HUDEP-2 (cell line): ENCODE measurements around the gene EGR4.

ENCODE experiments used
- DNase-seq, 76 experiments: peaks; one replicate each; lab custom pipeline; 2025; ENCODE audit not compliant: unreplicated experiment in 76 of 76; lab: John Stamatoyannopoulos, UW

EGR4 gene

DNA sequence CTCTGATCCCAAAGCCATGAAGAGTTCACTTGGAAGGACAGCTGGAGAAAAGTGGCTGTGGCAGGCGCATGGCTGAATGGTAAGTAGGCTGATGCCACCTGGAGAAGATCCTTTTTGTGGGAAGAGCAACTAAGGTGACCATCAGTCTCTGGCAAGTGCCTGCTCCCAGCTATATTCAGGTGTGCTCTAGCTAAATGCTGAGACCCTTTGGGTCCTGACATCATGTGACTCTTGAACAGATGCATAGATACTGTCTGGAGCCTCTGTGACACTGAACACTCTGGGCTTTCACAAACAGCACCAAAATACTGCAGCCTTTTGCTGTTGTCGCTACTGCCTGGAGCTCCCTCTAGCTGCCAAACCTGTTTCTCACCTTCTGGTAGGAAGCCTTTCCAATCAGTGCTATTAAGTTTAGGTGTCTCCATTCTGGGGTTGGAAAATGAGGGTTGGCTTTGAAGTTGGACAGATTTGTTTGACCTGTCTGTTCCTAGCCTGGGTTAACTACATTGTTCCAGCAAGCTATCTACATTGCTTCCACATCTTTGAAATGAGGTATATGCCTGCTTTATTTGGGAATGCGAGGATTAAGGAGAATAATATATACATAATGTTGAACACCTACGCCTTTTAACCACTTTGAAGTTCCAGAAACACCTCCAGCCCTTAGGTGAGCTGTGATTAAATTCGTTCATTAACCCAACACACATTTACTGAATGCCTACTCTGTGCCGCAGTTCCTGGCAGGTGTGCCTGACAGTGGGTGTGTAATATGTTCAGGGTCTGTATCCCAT, 3.1 kb downstream of the EGR4 start:
- DNase-seq: peak in 19 of 76 experiments; percentile 2 to 49 (median 19)

DNA sequence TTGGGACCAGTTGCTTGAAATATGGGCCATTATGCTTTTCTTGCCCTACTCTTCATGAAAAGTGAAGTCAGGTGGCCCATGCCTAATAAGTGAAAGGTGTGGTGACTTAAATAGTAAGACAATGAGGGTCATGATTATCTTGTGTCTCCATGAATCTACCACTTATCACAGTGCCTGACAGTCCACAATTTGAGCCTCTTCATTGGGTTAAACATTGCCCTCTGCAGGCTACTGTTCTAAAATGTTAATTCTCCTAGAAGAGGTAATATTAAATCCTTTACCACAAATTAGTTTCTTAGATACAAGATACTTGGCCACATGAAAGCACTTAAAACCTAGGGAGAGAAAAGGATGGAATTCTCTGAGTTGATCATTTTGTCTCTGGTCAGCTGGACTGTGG, 4.0 kb downstream of the EGR4 start:
- peak in 1 of 76 experiments; percentile 9 for DNase-seq

DNA sequence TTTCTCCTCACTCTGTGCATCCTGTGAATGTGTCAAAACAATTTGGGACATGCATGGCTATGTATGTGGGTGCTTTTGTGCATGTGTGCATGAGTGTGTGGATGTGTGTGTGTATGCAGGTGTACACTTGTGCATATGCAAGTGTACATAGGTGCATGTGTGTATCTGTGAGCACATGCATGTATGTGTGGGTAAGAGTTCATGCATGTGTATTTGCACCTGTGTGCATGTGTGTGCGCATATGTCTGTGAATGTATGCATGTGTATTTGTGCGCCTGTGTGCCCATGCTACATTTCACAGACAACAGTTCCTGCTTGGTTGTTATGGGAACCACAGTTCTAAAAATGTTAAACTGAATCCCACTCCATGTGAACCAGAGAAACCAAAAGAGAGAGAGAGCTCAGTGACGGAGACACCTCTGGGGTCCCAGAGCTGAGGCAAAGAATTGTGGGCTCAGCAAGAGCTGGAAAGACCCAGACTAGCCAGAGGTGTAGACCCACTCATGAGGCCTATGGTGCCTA, 7.2 kb downstream of the EGR4 start:
- DNase-seq: no peak

DNA sequence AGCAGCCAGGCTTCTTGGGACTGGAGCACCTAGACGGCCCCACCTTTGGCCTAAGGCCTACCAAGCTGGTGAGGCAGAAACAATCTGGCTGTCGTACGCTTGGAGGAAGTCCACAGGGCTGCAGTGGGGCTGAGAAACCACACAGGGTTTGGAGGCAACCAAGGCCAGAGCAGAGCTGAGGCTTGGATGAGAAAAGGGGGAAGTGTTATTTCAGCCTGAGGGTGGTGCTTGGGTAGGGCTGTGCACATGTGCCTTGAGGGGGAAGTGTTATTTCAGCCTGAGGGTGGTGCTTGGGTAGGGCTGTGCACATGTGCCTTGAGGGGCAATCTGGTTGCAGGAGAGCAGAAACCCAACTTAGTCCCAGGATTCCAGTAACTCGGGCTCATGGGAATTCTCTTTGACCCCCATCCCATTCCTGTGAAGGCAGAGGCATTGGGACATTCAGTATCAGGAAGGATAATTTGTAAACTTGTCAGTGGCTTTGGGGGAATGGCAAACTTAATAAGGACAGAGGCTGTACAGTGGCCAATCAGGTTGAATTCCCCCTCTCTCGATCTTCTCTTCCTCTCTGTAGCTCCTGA, 8.1 kb downstream of the EGR4 start:
- DNase-seq: peak in 11 of 76 experiments; percentile 8 to 50 (median 21)

DNA sequence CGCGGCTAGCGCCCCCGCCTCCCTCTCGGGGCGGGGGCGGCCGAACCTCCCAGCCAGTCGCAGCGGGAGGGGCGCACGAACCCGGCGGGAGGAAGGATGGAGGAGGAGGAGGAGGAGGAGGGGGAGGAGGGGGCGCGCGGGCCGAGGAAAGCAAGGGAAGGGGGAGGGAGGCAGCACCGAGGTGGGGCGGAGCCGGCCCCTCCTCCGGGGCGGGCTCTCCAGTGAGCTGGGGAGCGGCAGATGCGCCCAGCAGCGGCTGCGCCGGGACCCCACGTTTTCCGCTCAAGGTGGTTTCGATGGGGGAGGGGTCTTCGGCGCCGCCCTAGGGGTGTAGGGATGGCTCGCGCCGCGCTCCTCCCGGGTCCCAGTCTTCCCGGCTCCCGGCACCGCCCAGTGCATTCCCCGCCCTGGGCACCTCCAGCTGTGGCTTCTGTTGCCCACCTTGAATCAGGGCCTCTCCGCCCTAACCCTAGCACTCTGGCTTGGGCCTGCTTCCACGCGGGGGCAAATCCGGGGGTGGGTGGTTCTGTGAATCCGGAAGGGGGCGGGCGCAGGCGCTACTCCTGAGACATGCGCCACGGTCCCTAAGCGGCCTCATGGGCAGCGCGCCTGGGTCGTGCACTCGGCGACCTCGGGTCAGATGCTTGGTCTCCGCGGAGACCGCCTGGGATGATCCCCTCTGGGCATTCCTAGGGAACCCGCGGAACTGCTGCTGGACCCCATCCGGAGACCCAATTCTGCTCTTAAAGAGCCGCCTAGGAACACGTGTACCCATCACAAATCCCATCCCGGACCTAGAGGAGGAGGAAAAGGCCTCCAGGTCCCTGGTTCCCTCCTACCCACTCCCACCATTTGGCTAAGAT, 8.8 kb downstream of the EGR4 start, which contains the start of gene FBXO41:
TSS of gene FBXO41 (minus strand) at position 183 of the 863 bp plus-strand sequence. CDS start 14,848 bp downstream, outside the sequence.
- peak in 9 of 76 experiments; percentile 3 to 39 (median 20) for DNase-seq

DNA sequence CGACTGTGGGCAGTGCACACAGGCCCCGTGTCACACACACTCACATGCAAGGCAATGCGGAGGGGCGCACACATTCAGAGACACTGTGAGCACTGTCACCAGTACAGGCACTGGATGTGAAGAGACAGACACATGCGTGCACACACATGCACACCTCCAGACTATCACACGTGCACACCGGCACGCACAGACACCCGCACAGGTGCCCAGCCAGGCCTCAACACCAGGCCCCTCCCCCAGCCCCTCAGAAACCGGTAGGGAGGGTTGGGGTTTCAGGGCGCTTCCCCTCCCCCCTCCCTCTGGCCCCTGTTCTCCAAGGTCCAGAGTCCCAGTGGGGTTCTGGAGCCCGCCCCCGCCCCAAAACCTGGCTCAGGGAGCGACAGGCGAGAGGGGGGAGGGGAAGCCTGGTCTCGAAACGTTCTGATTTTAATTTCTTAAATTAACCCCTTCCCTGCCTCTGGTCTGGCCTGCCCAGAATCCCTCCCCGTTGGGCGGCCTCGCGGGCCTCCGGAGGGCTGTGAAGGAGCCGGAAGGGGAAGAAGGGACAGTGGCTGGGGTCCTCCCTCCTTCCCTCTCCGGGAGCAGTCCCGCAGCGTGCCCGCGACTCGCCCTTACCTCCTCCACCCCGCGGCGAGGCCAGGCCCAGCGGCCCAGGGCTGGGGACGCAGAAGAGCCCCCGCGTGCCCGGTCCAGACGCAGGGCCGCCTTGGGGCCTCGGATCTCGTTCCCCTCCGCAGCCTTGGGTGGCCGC, 9.6 kb downstream of the EGR4 start:
- no peak for DNase-seq

DNA sequence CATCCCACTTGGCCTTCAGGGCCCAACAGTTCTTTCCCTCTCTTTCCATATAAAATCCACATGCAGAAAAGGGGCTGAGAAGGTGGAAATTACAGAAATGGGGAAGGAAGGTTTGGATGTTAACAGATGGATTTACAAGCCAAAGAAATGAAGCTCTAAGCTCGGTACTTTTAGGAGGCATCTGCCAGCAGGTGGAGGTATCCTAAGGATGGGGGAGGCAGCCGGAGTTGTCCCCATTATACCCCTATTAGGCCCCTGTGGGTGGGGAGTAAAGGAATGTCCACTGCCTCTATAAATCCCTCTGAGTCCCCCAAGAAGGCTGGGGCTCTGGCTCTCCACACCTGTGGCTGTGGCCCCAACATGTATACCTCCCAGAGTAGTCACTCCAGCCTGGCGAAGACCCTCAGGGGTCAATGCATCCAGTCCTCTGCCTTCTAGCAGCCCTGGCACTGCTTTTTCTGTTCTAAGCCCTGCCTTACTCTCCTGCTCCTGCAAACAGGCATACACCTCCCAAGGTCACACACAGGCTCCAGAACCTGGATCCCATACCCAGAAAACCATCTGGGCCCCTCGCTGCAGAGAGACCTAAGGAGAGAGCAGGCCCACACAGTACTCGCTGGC, 10.3 kb downstream of the EGR4 start:
- DNase-seq: no peak

DNA sequence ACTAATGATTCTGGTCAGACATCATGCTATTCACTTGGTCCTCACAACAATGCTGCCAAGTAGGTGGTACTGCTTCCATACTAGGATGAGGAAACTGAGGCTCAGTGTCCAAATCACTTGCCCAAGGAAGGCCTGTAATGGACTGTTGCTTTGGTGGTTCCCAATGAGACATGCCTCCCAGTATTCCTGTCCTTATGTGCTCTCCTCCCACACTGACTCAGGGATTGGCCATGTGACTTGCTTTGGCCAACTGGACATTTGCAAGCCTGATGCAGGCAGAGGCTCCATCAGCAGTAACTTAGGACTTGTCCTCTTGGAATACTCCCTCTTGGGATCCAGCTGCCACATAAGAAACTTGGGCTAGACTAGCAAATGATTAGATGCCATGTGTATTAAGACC, 12.1 kb downstream of the EGR4 start:
- DNase-seq: no peak

DNA sequence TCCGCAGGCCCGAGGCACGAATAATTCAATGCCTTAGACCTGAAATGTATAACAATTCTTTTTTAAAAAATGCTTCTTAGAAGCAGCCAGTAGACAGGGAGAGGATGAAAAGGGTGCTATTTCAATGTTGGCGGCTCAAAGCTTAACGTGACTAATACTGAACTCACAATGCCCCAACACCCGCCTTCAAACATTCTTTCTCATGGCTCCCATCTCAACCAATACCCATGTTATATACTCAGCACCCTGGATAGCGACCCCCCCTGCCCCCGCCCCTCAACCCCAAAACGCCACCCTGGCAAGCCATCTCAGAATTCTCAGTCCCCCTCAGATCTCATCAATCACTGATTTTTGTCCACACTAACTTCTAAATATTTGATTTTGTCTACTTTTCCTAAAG, 13.5 kb downstream of the EGR4 start:
- no peak for DNase-seq

DNA sequence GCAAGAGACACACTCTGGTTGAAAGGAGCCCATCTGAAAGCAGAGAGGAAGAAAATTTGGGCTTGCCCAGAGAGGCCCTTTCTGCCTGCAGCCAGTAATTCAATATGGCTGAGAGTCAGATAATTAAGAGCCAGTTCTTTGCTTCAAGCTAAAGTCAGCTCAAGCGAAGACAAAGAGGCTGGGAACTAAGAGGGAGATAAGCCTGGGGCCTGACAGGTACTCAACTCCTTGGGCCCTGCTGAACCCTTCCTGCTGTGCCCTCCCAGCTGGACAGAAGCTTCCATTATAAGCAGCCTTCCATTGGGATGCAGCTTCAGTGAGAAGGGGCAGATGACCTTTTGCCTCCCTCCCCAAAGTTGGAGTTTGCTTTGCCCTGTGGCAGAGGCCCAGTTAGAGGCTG, 21.1 kb downstream of the EGR4 start:
- no peak for DNase-seq

DNA sequence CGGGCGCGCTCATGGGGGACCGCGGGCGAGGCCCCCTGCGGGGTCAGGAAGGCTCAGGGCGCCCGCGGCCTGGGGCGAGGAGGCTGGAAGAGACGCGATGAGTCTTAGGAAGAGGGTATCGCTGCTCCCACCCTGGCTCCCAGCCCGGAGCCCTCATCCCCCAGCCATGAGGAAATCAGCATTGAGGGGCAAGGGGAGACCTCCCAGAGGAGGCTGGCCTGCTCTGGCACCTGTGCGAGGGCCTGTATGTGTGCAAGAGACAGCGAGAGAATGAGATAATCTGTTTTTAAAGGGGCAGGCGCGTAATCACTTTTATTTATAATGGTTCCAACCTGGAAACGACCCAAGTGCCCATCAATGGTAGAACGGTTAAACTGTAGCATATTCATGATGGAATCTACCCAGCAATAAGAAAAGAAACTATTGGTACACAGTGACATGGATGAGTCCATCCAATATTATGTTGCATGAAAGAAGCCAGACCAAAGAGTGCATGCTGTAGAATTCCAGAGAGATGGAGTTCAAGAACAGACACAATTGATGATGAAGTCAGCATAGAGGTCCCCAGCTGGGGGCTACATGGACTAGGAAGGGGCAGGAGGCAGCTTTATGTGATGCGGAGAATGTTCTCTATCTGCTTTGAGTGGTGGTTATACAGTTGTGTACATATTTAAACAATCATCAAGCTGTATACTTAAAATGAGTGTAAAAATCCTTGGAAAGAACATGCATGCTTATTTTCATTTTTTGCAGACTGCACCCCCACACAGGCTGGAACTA, 23.5 kb downstream of the EGR4 start:
- no peak for DNase-seq

DNA sequence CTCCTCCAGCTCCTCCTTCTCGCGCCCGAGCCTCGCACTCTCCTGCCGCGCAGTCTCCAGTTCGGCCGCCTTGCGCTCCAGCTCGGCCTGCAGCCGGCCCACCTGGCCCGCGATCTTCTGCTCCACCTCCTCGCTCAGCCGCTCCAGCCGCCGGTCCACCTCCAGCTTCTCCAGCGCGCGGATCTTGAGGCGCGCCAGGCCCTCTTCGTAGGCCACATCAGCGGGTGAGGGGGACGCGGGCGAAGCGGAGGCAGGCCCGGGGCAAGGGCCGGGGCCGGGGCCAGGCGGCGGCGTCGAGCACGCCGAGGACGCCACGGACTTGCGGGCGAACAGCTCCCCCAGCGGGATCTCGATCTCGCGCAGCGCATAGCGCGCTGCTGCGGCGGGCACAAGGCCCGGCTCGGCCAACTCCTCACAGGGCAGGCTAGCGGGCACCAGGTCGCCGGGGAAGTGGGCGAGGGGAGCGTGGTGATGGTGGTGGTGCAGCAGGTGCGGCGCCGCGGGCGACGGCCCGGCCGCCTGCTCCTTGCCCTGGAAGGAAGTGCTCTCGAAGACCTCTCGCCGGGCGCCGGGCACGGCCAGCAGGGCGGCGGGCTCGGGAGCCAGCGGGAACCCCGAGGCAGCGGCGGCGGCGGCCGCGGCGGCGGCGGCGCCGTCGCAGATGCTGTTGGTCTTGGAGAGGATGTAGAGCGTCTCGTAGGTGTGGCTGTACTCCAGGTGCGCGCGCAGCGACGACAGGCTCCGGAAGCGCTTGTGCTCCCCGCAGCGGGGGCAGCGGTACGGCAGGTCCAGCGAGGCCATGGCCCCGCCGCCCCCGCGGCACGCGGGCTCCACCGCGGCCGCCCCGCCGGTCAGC, 24.3 kb downstream of the EGR4 start:
- no peak for DNase-seq

DNA sequence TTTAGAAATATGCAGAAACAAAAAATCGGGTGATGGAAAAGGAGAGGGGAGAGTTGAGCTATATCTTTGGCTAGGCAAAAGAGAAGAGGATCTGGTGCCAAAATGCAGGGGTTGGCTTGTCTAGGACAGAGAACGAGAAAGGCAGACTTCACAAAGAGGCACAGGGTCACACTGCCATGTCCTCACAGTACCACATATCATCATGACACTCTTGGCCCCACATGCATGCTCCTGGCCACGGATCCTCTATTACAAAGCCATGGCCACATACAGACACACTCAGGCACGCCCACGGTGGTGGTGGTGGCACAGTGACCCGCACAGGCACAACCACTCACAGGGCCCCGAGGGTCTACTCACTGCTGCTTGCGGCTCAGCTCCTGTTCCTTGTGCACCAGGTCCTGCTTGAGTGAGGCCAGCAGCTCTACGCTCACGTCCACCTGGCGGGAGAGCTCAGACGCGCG, 24.9 kb downstream of the EGR4 start:
- no peak for DNase-seq

DNA sequence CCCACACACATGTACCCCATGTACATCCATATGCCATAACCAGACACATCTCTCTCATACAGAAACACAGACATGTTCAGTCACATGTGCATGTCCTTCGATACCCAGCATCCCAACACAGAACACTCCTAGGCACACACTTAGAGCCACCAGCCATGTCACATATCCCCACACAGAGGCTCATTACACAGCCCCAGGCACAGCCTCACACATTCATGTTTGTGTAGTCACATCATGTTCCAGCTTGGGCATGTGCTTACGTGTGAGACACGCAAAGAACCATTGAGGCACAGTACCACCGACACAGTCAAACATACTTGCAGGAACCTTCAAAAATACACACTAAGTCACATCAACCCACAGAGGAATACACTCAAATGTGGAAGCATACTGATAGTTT, 26.3 kb downstream of the EGR4 start:
- DNase-seq: no peak

DNA sequence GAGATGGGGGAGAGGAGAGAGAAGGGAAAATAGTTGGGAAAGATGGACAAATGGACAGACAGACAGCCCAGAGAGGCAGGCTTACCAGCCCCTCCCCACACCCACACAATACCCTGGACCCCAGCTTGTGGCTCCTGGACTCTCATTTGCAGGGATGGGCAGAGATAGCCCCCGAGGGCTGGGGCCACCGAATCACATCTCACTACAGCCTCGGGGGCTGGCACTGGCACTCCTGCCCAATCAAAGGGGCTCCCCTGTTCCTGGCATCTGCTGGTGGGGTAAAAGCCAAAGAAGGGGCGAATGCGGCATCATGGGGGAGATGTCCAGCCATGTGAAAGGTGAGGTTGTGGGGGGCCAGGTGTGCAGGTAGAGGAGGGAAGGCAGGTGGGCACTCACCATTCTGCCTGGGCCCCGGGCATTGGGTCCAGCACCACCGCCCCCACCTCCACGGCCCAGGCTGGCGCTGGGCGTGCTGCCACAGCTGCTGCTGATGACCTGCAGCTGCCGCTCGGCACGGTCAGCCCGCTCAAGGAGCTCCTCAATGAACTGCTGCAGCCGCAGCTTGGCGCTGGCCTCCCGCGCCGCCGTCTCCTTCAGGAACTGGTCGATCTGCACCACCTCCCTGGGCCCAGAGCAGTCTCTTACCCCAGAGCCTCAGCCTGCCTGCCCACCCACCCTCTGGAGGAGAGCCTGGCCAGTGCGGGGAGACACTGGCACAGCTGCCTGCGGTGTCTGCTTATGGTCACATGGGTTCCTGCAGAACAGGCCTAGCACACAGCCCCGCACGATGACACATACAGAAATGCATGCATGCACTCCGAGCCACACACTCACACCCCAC, 27.1 kb downstream of the EGR4 start:
- DNase-seq: no peak

DNA sequence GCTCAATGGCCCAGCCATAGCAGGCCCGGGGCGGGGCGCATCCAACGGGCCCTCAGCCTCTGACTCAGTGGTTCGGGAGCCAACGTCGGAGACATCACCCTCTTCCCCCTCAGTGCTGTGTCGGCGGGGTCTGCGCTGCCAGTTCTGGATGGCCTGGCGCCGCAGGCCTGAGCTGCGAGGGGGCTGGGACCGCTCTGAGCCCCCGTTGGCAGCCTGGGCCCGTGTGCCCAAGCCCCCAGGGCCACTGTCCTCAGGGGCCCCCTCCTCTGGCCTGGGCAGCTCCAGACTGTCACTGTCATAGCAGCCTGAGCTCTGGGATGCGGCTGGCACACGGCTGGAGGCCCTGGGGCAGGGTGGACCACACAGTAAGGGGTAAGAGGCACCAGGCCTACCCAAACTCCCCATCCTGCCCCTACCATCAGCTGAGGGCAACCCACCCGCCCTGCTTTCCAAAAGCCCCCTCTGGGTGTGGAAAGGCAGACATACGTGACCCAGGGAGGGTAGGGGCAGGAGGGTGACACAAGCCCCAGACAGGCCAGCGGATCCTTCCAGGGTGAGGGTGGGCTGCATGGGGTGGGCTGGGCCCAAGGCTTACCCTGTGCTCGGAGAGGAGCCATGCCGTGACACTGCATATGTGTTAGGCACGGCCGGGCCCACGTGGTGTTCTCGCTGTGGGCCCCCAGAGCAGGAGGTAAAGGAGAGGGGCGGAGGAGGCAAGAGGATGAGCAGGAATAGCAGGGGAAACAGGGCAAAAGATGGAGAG, 27.9 kb downstream of the EGR4 start:
- no peak for DNase-seq

DNA sequence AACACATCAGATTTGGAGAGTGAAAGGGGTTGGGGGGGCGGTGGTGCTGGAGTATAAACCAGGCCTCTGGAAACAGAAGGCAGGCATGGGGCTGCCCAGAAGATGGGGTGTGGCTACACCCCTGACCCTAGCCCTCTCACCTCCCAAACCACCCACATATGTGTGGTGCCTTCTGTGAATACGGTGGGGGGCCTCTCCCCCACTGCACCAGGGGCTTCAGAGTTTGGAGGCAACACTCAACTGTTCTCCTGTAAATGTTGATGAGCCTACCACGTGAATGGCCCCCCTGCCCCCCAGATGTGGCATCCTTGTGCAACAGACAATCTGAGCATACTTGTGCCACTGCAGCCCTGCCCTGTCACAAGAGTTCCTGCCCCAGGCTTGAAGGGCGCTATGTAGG, 28.6 kb downstream of the EGR4 start:
- no peak for DNase-seq
